GM18499 (cell line): ENCODE results near the gene RHEX.
"Not testable (repeated sequence)": the region's sequence is repeated elsewhere in the genome, so short reads cannot be mapped to it uniquely, and the experiment has no call there.

Experiments used
- ATAC-seq: cut with Tn5 transposase; IDR thresholded peaks from one replicate; pipeline ENCODE4 v1.9.1; 2021; ENCODE audit warnings: moderate number of reproducible peaks; ENCODE audit not compliant: insufficient read depth, unreplicated experiment

Gene RHEX

GRCh38 chr1:206055639-206056323 lies 2.8 kb downstream of the RHEX start:
- not testable (repeated sequence) for ATAC-seq

GRCh38 chr1:206058289-206058926 lies 5.4 kb downstream of the RHEX start:
- ATAC-seq: not testable (repeated sequence)

GRCh38 chr1:206058927-206059292 lies 5.9 kb downstream of the RHEX start:
- ATAC-seq: no peak

GRCh38 chr1:206059355-206059915 lies 6.5 kb downstream of the RHEX start:
- ATAC-seq: no peak

GRCh38 chr1:206060844-206061243 lies 7.9 kb downstream of the RHEX start:
- no peak for ATAC-seq

GRCh38 chr1:206062464-206062863 lies 9.5 kb downstream of the RHEX start:
- ATAC-seq: no peak

- ATAC-seq: not testable (repeated sequence)
These were observed 11.0 kb downstream of the RHEX start for GRCh38 chr1:206064001-206064400.

GRCh38 chr1:206064501-206064900 lies 11.5 kb downstream of the RHEX start:
- ATAC-seq: not testable (repeated sequence)

- no peak for ATAC-seq
These were observed 12.7 kb downstream of the RHEX start for GRCh38 chr1:206065547-206066145.

- ATAC-seq: peak; percentile 81
These were observed 13.7 kb downstream of the RHEX start for GRCh38 chr1:206066479-206067171.

GRCh38 chr1:206067486-206068227 lies 14.7 kb downstream of the RHEX start:
- no peak for ATAC-seq

- no peak for ATAC-seq
These were observed 15.3 kb downstream of the RHEX start for GRCh38 chr1:206068314-206068713.

- ATAC-seq: no peak
These were observed 17.8 kb downstream of the RHEX start for GRCh38 chr1:206070627-206071304.

- ATAC-seq: no peak
These were observed 21.9 kb downstream of the RHEX start for GRCh38 chr1:206074839-206075238.

GRCh38 chr1:206075786-206076755 lies 23.1 kb downstream of the RHEX start:
- ATAC-seq: no peak

- no peak for ATAC-seq
These were observed 26.2 kb downstream of the RHEX start for GRCh38 chr1:206079135-206079534.

GRCh38 chr1:206080026-206080820 lies 27.2 kb downstream of the RHEX start:
- no peak for ATAC-seq

- no peak for ATAC-seq
These were observed 28.9 kb downstream of the RHEX start for GRCh38 chr1:206081856-206082255.
